AG09319 (cell line): ENCODE data around the gene SRGAP3.
"Not testable (repeated sequence)": the region's sequence is repeated elsewhere in the genome, so short reads cannot be mapped to it uniquely, and the experiment has no call there.

Experiments
- DNase-seq: peaks from one replicate; pipeline ENCODE4 v3.0.0-alpha.2; 2010; ENCODE audit warnings: low read depth; ENCODE audit errors: extremely low read depth
- CTCF ChIP-seq: IDR thresholded peaks from 2 replicates; pipeline ENCODE4 v1.5.1; 2011; ENCODE audit warnings: low read depth, mild to moderate bottlenecking, inconsistent platforms, low read length, moderate library complexity

The SRGAP3 gene

GRCh38 chr3:9249273-9250192 lies at the start of gene SRGAP3:
TSS of gene SRGAP3 (minus strand) at chr3:9249646. CDS start at chr3:9248951, 695 bp downstream.
- TF ChIP-seq CTCF, result peak; percentile 39
- peak; percentile 56 for DNase-seq

GRCh38 chr3:9298236-9298635 lies 48.8 kb upstream of the SRGAP3 start:
- no peak for TF ChIP-seq CTCF
- DNase-seq, result no peak

- no peak for TF ChIP-seq CTCF
- DNase-seq, result no peak
Observed at GRCh38 chr3:9296241-9296640, 46.8 kb upstream of the SRGAP3 start.

- no peak for TF ChIP-seq CTCF
Observed at GRCh38 chr3:9295007-9295406, 45.6 kb upstream of the SRGAP3 start.

GRCh38 chr3:9293953-9294352 lies 44.5 kb upstream of the SRGAP3 start:
- not testable (repeated sequence) for DNase-seq

More at GRCh38 chr3:9295007-9295406, 45.6 kb upstream of the SRGAP3 start:
- no peak for DNase-seq

- TF ChIP-seq CTCF, result no peak
- no peak for DNase-seq
Observed at GRCh38 chr3:9293076-9293475, 43.6 kb upstream of the SRGAP3 start.

- no peak for DNase-seq
- no peak for TF ChIP-seq CTCF
Observed at GRCh38 chr3:9292516-9292915, 43.1 kb upstream of the SRGAP3 start.
